Tibial nerve (tissue), 4 donors: ENCODE measurements around the gene NOL12. TPM values are rescaled to one million over a fixed set of nuclear protein-coding genes. Genes with fewer than 3 reads are reported as not detected.

Experiments
- DNase-seq, 2 donors: peaks; one replicate each; pipeline ENCODE4 v3.0.0-alpha.2; 2019; ENCODE audit warnings: low spot score in 2 of 2
- H3K27ac ChIP-seq, 4 donors: fragments of 200-600 bp; sonication (generic) in 3 of 4; one replicate each; pipeline ENCODE4 v1.5.1; 2017 to 2019; ENCODE audit warnings: mild to moderate bottlenecking in 1 of 4
- H3K27me3 ChIP-seq, 2 donors: fragments of 200-600 bp; sonication (generic) in 1 of 2; one replicate each; pipeline versions ENCODE4 v1.5.1 to v1.6.0; 2017 to 2019
- H3K36me3 ChIP-seq, 3 donors: fragments of 200-600 bp; sonication (generic); one replicate each; pipeline ENCODE4 v1.5.1; 2018 to 2019
- H3K4me1 ChIP-seq, 4 donors: fragments of 200-600 bp; sonication (generic) in 3 of 4; one replicate each; pipeline ENCODE4 v1.5.1; 2017 to 2019
- H3K4me3 ChIP-seq, 4 donors: fragments of 200-600 bp; sonication (generic) in 3 of 4; one replicate each; pipeline ENCODE4 v1.5.1; 2017 to 2019; ENCODE audit warnings: mild to moderate bottlenecking in 1 of 4, moderate library complexity in 1 of 4
- H3K9me3 ChIP-seq, 4 donors: fragments of 200-600 bp; sonication (generic) in 3 of 4; one replicate each; pipeline ENCODE4 v1.5.1; 2017 to 2019
- CTCF ChIP-seq, 5 experiments: fragments of 200-600 bp in 3 of 5; fragments of 450-650 bp in 2 of 5; sonication (generic) in 3 of 5; IDR thresholded peaks; one replicate each; pipeline ENCODE4 v1.5.1; 2016 to 2019; ENCODE audit warnings: antibody characterized with exemption in 5 of 5, mild to moderate bottlenecking in 3 of 5, moderate library complexity in 2 of 5
- EP300 ChIP-seq, 2 donors: sonication (generic); formaldehyde crosslinking; IDR thresholded peaks; one replicate each; pipeline ENCODE4 v1.6.1; 2017; ENCODE audit warnings: antibody characterized with exemption in 2 of 2, mild to moderate bottlenecking in 1 of 2
- POLR2A ChIP-seq, 2 donors: fragments of 450-650 bp; IDR thresholded peaks; one replicate each; pipeline ENCODE4 v1.6.1; 2017; ENCODE audit warnings: antibody characterized with exemption in 2 of 2, mild to moderate bottlenecking in 2 of 2, moderate library complexity in 2 of 2
- WGBS, 2 donors: methylation state at CpG; one replicate each; pipeline ENCODE4 v1.1.5; 2018; 5-methylcytosine and 5-hydroxymethylcytosine counted together
- total RNA-seq, 4 donors: library from RNA; depleted of rRNA; stranded (reverse); fragments of >200 nt; gene quantifications; one replicate each; pipeline ENCODE4 v1.1.0, GENCODE V29; 2016

NOL12 gene
- total RNA-seq, 4 donors from 2014 or later = 24.1 to 39.5 (median 31.2) TPM

GRCh38 chr22:37681556-37682049 lies 4.5 kb upstream of the NOL12 start:
- no peaks in the 10 kb centered on the region for H3K9me3 ChIP-seq
- peaks cover 0 to 24% (median 0%) of the 10 kb centered on the region in 3 donors for H3K36me3 ChIP-seq
- H3K4me3 ChIP-seq = no peak overlapping the region
- peak overlapping the region in 3 of 4 donors; percentile 1 to 67 (median 62) for H3K27ac ChIP-seq
- WGBS, 2 donors = 18 to 33% methylated on average over 4 to 6 of the region's 6 CpGs
- peak in 1 of 2 donors; percentile 60 for DNase-seq
- no peaks in the 10 kb centered on the region for H3K27me3 ChIP-seq
- TF ChIP-seq POLR2A (IDR thresholded peaks at IDR 0.05) = no peak
- peak; percentile 85 to 93 (median 89) for TF ChIP-seq CTCF (IDR thresholded peaks at IDR 0.05)
- peaks cover 0 to 58% (median 21%) of the 10 kb centered on the region in 4 donors for H3K4me1 ChIP-seq

- 76 to 78% methylated on average over 16 of the region's 16 CpGs for WGBS, 2 donors
- Histone ChIP-seq H3K4me3 (no peak overlapping the region), H3K4me1 (peaks cover 0 to 42% (median 18%) of the 10 kb centered on the region in 4 donors), H3K27ac (peak overlapping the region in 1 of 4 donors; percentile 81), H3K36me3 (peaks cover 0 to 28% (median 0%) of the 10 kb centered on the region in 3 donors), H3K9me3 (no peaks in the 10 kb centered on the region), H3K27me3 (no peaks in the 10 kb centered on the region)
- no peak for TF ChIP-seq POLR2A (IDR thresholded peaks at IDR 0.05)
- TF ChIP-seq EP300 (IDR thresholded peaks at IDR 0.05) = no peak
- TF ChIP-seq CTCF (IDR thresholded peaks at IDR 0.05) = no peak
- no peak for DNase-seq
Measured at GRCh38 chr22:37684803-37685615, 1.1 kb upstream of the NOL12 start.

GRCh38 chr22:37690407-37690806 lies 4.3 kb downstream of the NOL12 start:
- no peak for DNase-seq
- Histone ChIP-seq H3K4me3 (no peak overlapping the region), H3K27me3 (no peaks in the 10 kb centered on the region), H3K27ac (no peak overlapping the region), H3K9me3 (no peaks in the 10 kb centered on the region), H3K36me3 (peaks cover 3 to 70% (median 20%) of the 10 kb centered on the region in 3 donors), H3K4me1 (peaks cover 0 to 23% (median 13%) of the 10 kb centered on the region in 4 donors)
- WGBS, 2 donors = 75 to 85% methylated on average over 7 of the region's 7 CpGs
- TF ChIP-seq CTCF (IDR thresholded peaks at IDR 0.05) = no peak
- no peak for TF ChIP-seq EP300 (IDR thresholded peaks at IDR 0.05)
- no peak for TF ChIP-seq POLR2A (IDR thresholded peaks at IDR 0.05)

- TF ChIP-seq POLR2A (IDR thresholded peaks at IDR 0.05) = no peak
- no peak for TF ChIP-seq CTCF (IDR thresholded peaks at IDR 0.05)
- no peak for TF ChIP-seq EP300 (IDR thresholded peaks at IDR 0.05)
- peaks cover 3 to 70% (median 20%) of the 10 kb centered on the region in 3 donors for H3K36me3 ChIP-seq
- WGBS, 2 donors = 88 to 96% methylated on average over 18 of the region's 18 CpGs
Measured at GRCh38 chr22:37690901-37691504, 4.9 kb downstream of the NOL12 start.

More at GRCh38 chr22:37690901-37691504, 4.9 kb downstream of the NOL12 start:
- Histone ChIP-seq H3K27me3 (no peaks in the 10 kb centered on the region), H3K4me1 (peaks cover 0 to 24% (median 15%) of the 10 kb centered on the region in 4 donors), H3K4me3 (no peak overlapping the region), H3K27ac (no peak overlapping the region), H3K9me3 (no peaks in the 10 kb centered on the region)
- DNase-seq = no peak
